ENCODE measurements around the gene WRAP73. TPM values are rescaled to one million over a fixed set of nuclear protein-coding genes. Genes with fewer than 3 reads are reported as not detected.

Gene WRAP73
- polyA plus RNA-seq, 1 experiment: 27.6 TPM

DNA sequence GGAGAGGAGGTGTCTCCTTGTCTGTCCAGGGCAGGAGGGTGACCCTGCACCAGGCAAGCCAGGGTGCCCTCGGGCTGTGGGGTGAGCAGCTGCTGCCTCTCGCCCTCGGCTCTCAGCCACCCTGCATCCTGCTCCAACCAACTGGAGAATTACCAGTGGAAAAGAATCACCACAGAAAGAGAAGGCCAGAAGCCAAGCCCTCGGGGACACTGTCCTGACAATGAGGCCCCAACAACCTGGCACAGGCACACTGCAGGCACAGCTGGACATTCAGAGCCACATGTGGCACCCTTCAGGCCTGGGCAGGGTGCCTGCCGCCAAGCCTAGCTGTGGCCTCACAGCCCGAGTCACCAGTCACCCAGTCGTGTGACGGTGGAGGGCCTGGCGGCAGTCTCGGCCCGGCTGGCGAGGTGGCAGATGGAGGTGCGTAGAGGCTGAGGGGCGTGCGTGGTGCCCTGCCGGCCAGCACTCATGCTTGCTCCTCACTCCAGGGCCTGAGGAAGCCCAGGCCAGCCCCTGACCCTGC, 50.6 kb downstream of the WRAP73 start:
- H3K36me3 ChIP-seq (ENCODE audit: control insufficient read depth, insufficient read depth, low read length): no peaks in the 10 kb centered on the region
- TF ChIP-seq, protein P1, sequence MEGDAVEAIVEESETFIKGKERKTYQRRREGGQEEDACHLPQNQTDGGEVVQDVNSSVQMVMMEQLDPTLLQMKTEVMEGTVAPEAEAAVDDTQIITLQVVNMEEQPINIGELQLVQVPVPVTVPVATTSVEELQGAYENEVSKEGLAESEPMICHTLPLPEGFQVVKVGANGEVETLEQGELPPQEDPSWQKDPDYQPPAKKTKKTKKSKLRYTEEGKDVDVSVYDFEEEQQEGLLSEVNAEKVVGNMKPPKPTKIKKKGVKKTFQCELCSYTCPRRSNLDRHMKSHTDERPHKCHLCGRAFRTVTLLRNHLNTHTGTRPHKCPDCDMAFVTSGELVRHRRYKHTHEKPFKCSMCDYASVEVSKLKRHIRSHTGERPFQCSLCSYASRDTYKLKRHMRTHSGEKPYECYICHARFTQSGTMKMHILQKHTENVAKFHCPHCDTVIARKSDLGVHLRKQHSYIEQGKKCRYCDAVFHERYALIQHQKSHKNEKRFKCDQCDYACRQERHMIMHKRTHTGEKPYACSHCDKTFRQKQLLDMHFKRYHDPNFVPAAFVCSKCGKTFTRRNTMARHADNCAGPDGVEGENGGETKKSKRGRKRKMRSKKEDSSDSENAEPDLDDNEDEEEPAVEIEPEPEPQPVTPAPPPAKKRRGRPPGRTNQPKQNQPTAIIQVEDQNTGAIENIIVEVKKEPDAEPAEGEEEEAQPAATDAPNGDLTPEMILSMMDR (IDR thresholded peaks at IDR 0.05; ENCODE audit: insufficient read depth, low read depth, low read length): no peak
- no peak for DNase-seq (ENCODE audit: low read depth)
- POLR2A ChIA-PET: no interaction called here
- CTCF ChIA-PET: interaction anchor here (1.0 to 1.7 kb wide), 5 partner anchors 18 to 93 kb away, joined by 3 to 10 read pairs (median 4); no protein-coding TSS in a partner anchor
- no peaks in the 10 kb centered on the region for H3K27me3 ChIP-seq (ENCODE audit: control insufficient read depth, insufficient read depth, low read length)
- no peak overlapping the region for H3K4me3 ChIP-seq (ENCODE audit: low read depth, low read length)

DNA sequence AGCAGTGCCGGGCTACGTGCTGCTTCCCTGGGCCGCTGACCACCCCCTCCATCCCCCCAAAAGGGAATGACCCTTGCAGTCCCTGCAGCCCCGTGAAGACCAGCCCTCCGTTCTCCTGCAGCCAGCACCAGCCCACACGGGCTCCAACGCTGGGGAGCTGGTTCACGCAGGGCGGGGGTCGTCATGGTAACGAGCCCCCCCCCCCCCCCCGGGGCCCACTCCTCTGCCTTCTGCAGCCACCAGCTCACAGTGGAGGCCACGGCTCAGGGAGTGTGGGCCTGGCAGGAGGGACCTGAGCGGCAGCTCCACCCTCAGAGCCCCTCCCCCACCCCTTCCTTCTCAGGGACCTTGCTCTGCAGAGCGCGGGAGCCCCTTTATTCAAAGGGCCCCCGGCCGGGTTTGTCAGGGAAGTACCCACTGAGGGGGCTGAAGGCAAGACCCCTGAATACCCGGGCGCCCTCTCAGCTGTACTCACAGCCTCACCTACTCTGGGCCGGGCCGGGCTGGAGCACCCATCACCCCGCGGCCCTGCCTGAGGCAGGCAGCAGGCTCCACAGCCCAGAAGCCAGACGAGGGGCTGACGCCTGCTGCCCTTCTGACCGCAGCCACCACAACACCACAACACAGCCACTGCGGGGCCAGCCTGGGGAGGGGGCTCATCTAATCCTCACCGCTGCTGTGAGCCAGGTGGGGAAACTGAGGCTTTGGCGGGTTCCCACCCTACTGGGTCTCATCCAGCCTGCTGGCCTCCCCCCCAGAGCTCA, 51.2 kb downstream of the WRAP73 start:
- H3K4me3 ChIP-seq (ENCODE audit: low read depth, low read length): no peak overlapping the region
- TF ChIP-seq, protein P1 (IDR thresholded peaks at IDR 0.05; ENCODE audit: insufficient read depth, low read depth, low read length): no peak
- no peaks in the 10 kb centered on the region for H3K27me3 ChIP-seq (ENCODE audit: control insufficient read depth, insufficient read depth, low read length)
- DNase-seq (ENCODE audit: low read depth): no peak
- CTCF ChIA-PET: interaction anchor here (1.4 to 1.7 kb wide), 2 partner anchors 23 to 33 kb away, joined by 3 to 10 read pairs; no protein-coding TSS in a partner anchor
- POLR2A ChIA-PET: no interaction called here
- no peaks in the 10 kb centered on the region for H3K36me3 ChIP-seq (ENCODE audit: control insufficient read depth, insufficient read depth, low read length)

DNA sequence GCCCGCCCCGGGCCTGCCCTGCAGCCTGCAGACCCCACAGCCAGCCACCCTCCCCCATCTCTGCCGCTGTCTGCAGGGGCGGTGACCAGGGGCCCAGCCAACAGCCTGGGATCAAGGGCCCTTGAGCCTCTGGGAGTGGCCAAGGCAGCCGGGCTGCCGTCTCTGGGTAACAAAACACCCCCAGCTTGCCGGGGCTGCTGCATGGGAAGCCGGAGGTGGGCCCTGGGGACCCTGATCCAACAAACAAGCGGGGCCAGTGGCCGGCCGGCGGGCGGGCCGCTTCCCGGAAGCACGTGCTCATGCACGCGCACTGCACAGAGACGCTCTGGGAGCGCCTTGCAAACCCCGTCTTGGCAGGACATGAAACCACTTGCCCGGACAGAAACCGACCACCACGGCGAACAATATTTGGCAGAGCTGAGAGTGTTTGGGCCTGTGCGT, 51.8 kb downstream of the WRAP73 start:
- DNase-seq (ENCODE audit: low read depth): no peak
- H3K36me3 ChIP-seq (ENCODE audit: control insufficient read depth, insufficient read depth, low read length): no peaks in the 10 kb centered on the region
- H3K27me3 ChIP-seq (ENCODE audit: control insufficient read depth, insufficient read depth, low read length): no peaks in the 10 kb centered on the region
- CTCF ChIA-PET: interaction anchor here (1.4 to 1.7 kb wide), 2 partner anchors 23 to 33 kb away, joined by 3 to 10 read pairs; no protein-coding TSS in a partner anchor
- no peak overlapping the region for H3K4me3 ChIP-seq (ENCODE audit: low read depth, low read length)
- TF ChIP-seq, protein P1 (IDR thresholded peaks at IDR 0.05; ENCODE audit: insufficient read depth, low read depth, low read length): no peak
- POLR2A ChIA-PET: no interaction called here

DNA sequence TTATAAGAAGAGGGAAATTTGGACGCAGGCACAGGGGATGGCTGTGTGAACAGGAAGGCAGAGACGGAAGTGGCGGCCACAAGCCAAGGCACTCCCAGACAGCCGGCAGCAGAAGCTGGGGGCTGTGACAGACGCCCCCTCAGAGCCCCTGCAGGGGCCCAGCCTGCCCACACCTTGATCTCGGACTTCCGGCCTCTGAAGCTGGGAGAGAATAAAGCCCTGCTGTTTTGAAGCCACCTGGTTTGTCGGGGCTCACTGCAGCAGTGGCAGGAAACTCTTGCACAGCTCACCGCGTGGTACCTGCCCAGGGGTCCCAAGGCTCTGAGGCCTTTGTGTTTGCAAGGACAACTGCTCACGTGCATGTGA, 52.3 kb downstream of the WRAP73 start:
- POLR2A ChIA-PET: no interaction called here
- DNase-seq (ENCODE audit: low read depth): no peak
- CTCF ChIA-PET: interaction anchor here (0.9 kb wide), 1 partner anchor 21 kb away, joined by 4 read pairs; no protein-coding TSS in a partner anchor

More for the DNA sequence above, 52.3 kb downstream of the WRAP73 start:
- no peak overlapping the region for H3K4me3 ChIP-seq (ENCODE audit: low read depth, low read length)
- TF ChIP-seq, protein P1 (IDR thresholded peaks at IDR 0.05; ENCODE audit: insufficient read depth, low read depth, low read length): no peak
- H3K27me3 ChIP-seq (ENCODE audit: control insufficient read depth, insufficient read depth, low read length): no peaks in the 10 kb centered on the region
- no peaks in the 10 kb centered on the region for H3K36me3 ChIP-seq (ENCODE audit: control insufficient read depth, insufficient read depth, low read length)
